Measurements from ENCODE around the gene ROPN1L.

- TF ChIP-seq TAF1 (IDR thresholded peaks at IDR 0.05; ENCODE audit: borderline replicate concordance, insufficient read depth, low read length) (no peak), POLR2AphosphoS5 (IDR thresholded peaks at IDR 0.05; ENCODE audit: low read depth, low read length) (no peak)
Measured at GRCh38 chr5:10427978-10428377, 13.7 kb upstream of the ROPN1L start.

Data from PFSK-1 (cell line).